ENCODE results near the gene TMOD3.

GRCh38 chr15:51855612-51856011, 26.2 kb downstream of the TMOD3 start:
- TF ChIP-seq CTCF (IDR thresholded peaks at IDR 0.05) (no peak), EP300 (IDR thresholded peaks at IDR 0.05) (no peak), POLR2A (IDR thresholded peaks at IDR 0.05) (no peak)
